Cardiac muscle cell (in vitro differentiated cells and primary cell): Measurements from ENCODE around the gene HIVEP1. TPM values are rescaled to one million over a fixed set of nuclear protein-coding genes. Genes with fewer than 3 reads are reported as not detected.

ENCODE experiments used
- DNase-seq, 2 donors: peaks; one replicate each; pipeline versions ENCODE4 v3.0.0 to v3.0.0-alpha.2; 2010 to 2017; ENCODE audit warnings: low read depth in 1 of 2, low spot score in 1 of 2
- H3K27ac ChIP-seq: fragments of 200-600 bp; sonication (generic); 2 replicates; pipeline ENCODE4 v1.5.1; 2016
- H3K27me3 ChIP-seq: fragments of 200-600 bp; sonication (generic); 2 replicates; pipeline ENCODE4 v1.6.0; 2016; ENCODE audit warnings: control low read depth
- H3K36me3 ChIP-seq: fragments of 200-600 bp; sonication (generic); 2 replicates; pipeline ENCODE4 v1.5.1; 2016; ENCODE audit warnings: control low read depth
- H3K4me1 ChIP-seq: fragments of 200-600 bp; sonication (generic); 2 replicates; pipeline ENCODE4 v1.8.1; 2017; ENCODE audit warnings: low read depth, mild to moderate bottlenecking, mixed run types
- H3K4me3 ChIP-seq: fragments of 200-600 bp; sonication (generic); 2 replicates; pipeline ENCODE4 v1.5.1; 2016; ENCODE audit warnings: mild to moderate bottlenecking
- H3K9me3 ChIP-seq: fragments of 200-600 bp; sonication (generic); 2 replicates; pipeline ENCODE4 v1.5.1; 2017; ENCODE audit warnings: low read depth, mild to moderate bottlenecking, control low read depth
- CTCF ChIP-seq: IDR thresholded peaks from 2 replicates; pipeline ENCODE4 v1.5.1; 2012; ENCODE audit warnings: low read depth, mild to moderate bottlenecking, low read length
- polyA plus RNA-seq: library from polyadenylated mRNA; unstranded; fragments of >200 nt; fragmentation: Nextera tagmentation; extraction: Ambion mirVana; gene quantifications from 2 replicates; pipeline ENCODE4 v1.2.1, GENCODE V29; 2016
- total RNA-seq: library from RNA; depleted of rRNA; stranded (reverse); fragments of >200 nt; gene quantifications from 2 replicates; pipeline ENCODE4 v1.2.3, GENCODE V29; 2016

HIVEP1 gene
- total and polyA plus RNA-seq, 2 experiments from 2014 or later = 5.3 to 20.0 TPM

- H3K9me3 ChIP-seq = no peaks in the 10 kb centered on the region
- H3K4me3 ChIP-seq = no peak overlapping the region
- H3K27ac ChIP-seq = no peak overlapping the region
- no peaks in the 10 kb centered on the region for H3K36me3 ChIP-seq
- no peaks in the 10 kb centered on the region for H3K27me3 ChIP-seq
- DNase-seq = no peak
- TF ChIP-seq CTCF = no peak
- peaks cover 22% of the 10 kb centered on the region for H3K4me1 ChIP-seq
Observed at GRCh38 chr6:12037798-12038197, 25.7 kb downstream of the HIVEP1 start.

GRCh38 chr6:12039540-12040459 lies 27.7 kb downstream of the HIVEP1 start:
- H3K36me3 ChIP-seq = no peaks in the 10 kb centered on the region
- H3K4me1 ChIP-seq = peaks cover 7% of the 10 kb centered on the region
- no peak for TF ChIP-seq CTCF
- no peak overlapping the region for H3K4me3 ChIP-seq
- H3K27ac ChIP-seq = no peak overlapping the region
- H3K27me3 ChIP-seq = no peaks in the 10 kb centered on the region
- DNase-seq = no peak
- no peaks in the 10 kb centered on the region for H3K9me3 ChIP-seq

- no peak for DNase-seq
- TF ChIP-seq CTCF = no peak
- H3K36me3 ChIP-seq = no peaks in the 10 kb centered on the region
Observed at GRCh38 chr6:12047304-12047703, 35.2 kb downstream of the HIVEP1 start.

GRCh38 chr6:12047792-12048432 lies 35.8 kb downstream of the HIVEP1 start:
- no peak for DNase-seq
- Histone ChIP-seq H3K9me3 (no peaks in the 10 kb centered on the region), H3K4me3 (no peak overlapping the region), H3K27me3 (no peaks in the 10 kb centered on the region), H3K36me3 (no peaks in the 10 kb centered on the region), H3K4me1 (no peaks in the 10 kb centered on the region), H3K27ac (no peak overlapping the region)
- TF ChIP-seq CTCF = no peak

More at GRCh38 chr6:12047304-12047703, 35.2 kb downstream of the HIVEP1 start:
- Histone ChIP-seq H3K4me1 (no peaks in the 10 kb centered on the region), H3K27ac (no peak overlapping the region), H3K4me3 (no peak overlapping the region), H3K27me3 (no peaks in the 10 kb centered on the region), H3K9me3 (no peaks in the 10 kb centered on the region)

GRCh38 chr6:12048609-12049008 lies 36.5 kb downstream of the HIVEP1 start:
- DNase-seq = no peak
- no peaks in the 10 kb centered on the region for H3K36me3 ChIP-seq
- H3K9me3 ChIP-seq = no peaks in the 10 kb centered on the region
- no peak for TF ChIP-seq CTCF
- no peaks in the 10 kb centered on the region for H3K4me1 ChIP-seq
- no peaks in the 10 kb centered on the region for H3K27me3 ChIP-seq
- H3K27ac ChIP-seq = no peak overlapping the region
- no peak overlapping the region for H3K4me3 ChIP-seq
